ENCODE measurements around the gene B3GNT3.

Gene B3GNT3

DNA sequence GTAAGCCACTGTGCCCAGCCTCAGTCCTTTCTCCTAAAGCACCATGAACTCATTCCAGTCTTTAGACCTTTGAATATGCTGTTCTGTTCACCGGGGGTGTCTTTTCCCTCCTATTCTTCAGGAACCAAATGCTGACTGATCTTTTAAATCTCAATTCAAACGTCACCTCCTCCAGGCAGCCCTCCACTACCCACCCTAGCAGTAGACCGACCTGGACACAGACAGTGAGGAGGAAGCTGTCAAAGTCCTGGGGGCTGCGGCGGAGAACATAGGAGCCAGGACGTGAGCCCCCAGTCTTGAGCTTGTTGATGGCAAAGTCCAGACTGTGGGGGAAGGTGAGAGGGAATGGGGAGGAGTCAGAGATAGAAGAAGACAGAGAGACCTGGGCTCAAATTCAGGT, 45.1 kb downstream of the B3GNT3 start:
- DNase-seq (ENCODE audit: low spot score) (no peak), ATAC-seq (ENCODE audit: low read depth) (no peak)
- H3K27me3 ChIP-seq (ENCODE audit: insufficient read depth, poor library complexity, severe bottlenecking) = no peaks in the 10 kb centered on the region
- H3K4me1 ChIP-seq (ENCODE audit: insufficient read depth, poor library complexity, severe bottlenecking) = no peaks in the 10 kb centered on the region
- no peaks in the 10 kb centered on the region for H3K36me3 ChIP-seq (ENCODE audit: low read depth)
- TF ChIP-seq, protein P1, sequence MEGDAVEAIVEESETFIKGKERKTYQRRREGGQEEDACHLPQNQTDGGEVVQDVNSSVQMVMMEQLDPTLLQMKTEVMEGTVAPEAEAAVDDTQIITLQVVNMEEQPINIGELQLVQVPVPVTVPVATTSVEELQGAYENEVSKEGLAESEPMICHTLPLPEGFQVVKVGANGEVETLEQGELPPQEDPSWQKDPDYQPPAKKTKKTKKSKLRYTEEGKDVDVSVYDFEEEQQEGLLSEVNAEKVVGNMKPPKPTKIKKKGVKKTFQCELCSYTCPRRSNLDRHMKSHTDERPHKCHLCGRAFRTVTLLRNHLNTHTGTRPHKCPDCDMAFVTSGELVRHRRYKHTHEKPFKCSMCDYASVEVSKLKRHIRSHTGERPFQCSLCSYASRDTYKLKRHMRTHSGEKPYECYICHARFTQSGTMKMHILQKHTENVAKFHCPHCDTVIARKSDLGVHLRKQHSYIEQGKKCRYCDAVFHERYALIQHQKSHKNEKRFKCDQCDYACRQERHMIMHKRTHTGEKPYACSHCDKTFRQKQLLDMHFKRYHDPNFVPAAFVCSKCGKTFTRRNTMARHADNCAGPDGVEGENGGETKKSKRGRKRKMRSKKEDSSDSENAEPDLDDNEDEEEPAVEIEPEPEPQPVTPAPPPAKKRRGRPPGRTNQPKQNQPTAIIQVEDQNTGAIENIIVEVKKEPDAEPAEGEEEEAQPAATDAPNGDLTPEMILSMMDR (IDR thresholded peaks at IDR 0.05; ENCODE audit: poor library complexity, severe bottlenecking) = no peak
- no peak overlapping the region for H3K4me3 ChIP-seq (ENCODE audit: severe bottlenecking)
- H3K9me3 ChIP-seq (ENCODE audit: severe bottlenecking) = no peaks in the 10 kb centered on the region
- H3K27ac ChIP-seq (ENCODE audit: poor library complexity, severe bottlenecking) = no peak overlapping the region

DNA sequence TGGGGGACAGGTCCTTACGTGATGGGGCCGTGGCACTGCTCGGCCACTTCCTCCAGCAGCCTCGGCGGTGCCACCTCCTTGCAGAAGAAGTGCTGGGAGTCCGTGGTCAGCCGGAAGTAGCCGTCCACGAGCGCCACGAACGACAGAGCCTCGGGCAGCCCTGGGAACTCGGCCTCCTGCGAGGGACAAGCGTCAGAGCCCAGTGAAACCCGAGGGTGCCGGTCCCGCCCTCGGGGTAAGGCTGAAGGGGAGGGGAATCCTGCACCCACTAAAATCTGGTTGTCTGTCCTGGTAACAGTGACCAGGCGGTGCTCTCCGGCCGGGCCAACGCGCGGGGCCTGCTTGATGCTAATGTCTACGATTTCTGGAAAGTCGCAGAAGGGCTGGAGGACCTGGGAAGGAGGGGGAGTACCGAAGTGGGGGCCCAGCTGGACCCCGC, 46.5 kb downstream of the B3GNT3 start:
- Histone ChIP-seq H3K9me3 (ENCODE audit: severe bottlenecking) (no peaks in the 10 kb centered on the region), H3K36me3 (ENCODE audit: low read depth) (no peaks in the 10 kb centered on the region), H3K27ac (ENCODE audit: poor library complexity, severe bottlenecking) (no peak overlapping the region), H3K27me3 (ENCODE audit: insufficient read depth, poor library complexity, severe bottlenecking) (no peaks in the 10 kb centered on the region), H3K4me3 (ENCODE audit: severe bottlenecking) (peak overlapping the region; percentile 48), H3K4me1 (ENCODE audit: insufficient read depth, poor library complexity, severe bottlenecking) (no peaks in the 10 kb centered on the region)
- TF ChIP-seq, protein P1 (IDR thresholded peaks at IDR 0.05; ENCODE audit: poor library complexity, severe bottlenecking) = no peak
- ATAC-seq (ENCODE audit: low read depth) (peak; percentile 33), DNase-seq (ENCODE audit: low spot score) (no peak)

DNA sequence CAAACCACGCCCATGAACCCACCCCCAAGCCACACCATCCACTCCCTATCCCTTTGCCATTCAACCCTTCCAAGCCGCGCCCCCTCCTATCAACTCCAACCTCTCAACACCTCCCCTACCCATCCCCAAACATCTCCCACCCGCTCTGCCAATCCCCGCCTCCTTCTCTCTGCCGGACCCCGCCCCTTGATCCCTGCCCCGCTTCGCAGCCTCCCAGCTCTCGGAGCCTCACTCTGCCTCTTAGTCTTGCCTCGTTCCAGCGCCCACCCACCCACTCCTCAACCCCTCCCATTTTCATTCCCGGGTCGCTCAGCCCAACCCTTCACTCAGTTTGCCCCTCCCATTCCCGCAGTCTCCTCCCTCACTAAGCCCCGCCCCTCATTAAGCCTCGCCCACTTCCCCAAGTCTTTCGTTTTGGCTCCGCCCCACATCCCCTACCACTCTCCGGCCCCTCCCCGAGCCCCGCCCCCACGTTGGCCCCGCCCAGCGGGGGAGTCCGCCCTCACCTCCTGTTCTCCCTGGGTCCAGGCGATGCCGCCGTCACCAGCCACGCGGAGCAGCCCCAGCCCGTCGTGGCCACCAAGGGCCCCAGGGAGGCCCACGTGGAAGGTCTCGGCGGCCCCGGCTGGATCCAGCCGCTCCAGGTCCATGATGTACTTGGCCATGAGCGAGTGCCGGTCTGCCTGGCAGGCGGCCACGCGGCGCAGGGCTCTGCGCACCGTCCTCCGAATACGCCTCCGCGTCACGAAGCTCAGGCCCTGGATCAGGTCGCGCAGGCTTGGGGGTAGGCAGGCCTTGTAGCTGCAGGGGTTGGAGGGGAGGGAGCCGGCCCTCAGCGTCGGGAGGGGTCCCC, 47.1 kb downstream of the B3GNT3 start:
- DNase-seq (ENCODE audit: low spot score) = peak; percentile 92
- Histone ChIP-seq H3K4me3 (ENCODE audit: severe bottlenecking) (peak overlapping the region; percentile 48), H3K27ac (ENCODE audit: poor library complexity, severe bottlenecking) (no peak overlapping the region), H3K4me1 (ENCODE audit: insufficient read depth, poor library complexity, severe bottlenecking) (no peaks in the 10 kb centered on the region), H3K36me3 (ENCODE audit: low read depth) (no peaks in the 10 kb centered on the region), H3K9me3 (ENCODE audit: severe bottlenecking) (no peaks in the 10 kb centered on the region), H3K27me3 (ENCODE audit: insufficient read depth, poor library complexity, severe bottlenecking) (no peaks in the 10 kb centered on the region)
- ATAC-seq (ENCODE audit: low read depth) = peak; percentile 84
- TF ChIP-seq, protein P1 (IDR thresholded peaks at IDR 0.05; ENCODE audit: poor library complexity, severe bottlenecking) = no peak

DNA sequence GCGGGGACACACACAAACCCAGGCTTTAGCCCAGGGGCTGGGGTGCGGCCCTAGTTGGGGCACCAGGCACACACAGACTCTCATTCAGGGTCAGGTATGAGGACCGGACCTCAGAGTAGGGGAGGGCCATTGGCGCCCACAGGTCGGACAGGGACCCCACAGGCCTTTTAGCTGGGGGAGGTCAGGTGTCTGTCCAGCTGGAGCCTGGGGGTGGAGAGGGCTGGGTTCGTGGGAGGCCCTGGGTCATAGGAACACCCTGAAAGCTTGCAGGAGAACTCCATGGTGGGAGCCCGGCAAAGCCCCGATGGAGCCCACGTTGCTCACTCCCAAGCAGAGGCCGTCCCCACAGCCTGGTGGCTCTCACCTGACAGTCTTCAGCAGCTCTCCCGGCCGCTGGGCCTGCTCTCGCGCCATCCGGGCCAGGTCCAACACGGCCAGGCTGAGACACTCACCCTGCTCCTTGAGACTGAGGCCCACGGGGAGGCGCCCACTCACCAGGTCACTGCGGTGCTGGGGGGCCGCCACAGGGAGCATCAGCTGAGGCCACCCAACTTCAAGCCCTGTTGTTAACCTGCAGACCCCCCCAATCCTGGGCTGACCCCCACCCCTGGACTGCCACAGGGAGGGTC, 47.8 kb downstream of the B3GNT3 start:
- Histone ChIP-seq H3K9me3 (ENCODE audit: severe bottlenecking) (no peaks in the 10 kb centered on the region), H3K4me1 (ENCODE audit: insufficient read depth, poor library complexity, severe bottlenecking) (no peaks in the 10 kb centered on the region), H3K4me3 (ENCODE audit: severe bottlenecking) (peak overlapping the region; percentile 48), H3K36me3 (ENCODE audit: low read depth) (no peaks in the 10 kb centered on the region), H3K27ac (ENCODE audit: poor library complexity, severe bottlenecking) (no peak overlapping the region), H3K27me3 (ENCODE audit: insufficient read depth, poor library complexity, severe bottlenecking) (no peaks in the 10 kb centered on the region)
- DNase-seq (ENCODE audit: low spot score) = no peak
- ATAC-seq (ENCODE audit: low read depth) = no peak
- TF ChIP-seq, protein P1 (IDR thresholded peaks at IDR 0.05; ENCODE audit: poor library complexity, severe bottlenecking) = no peak

Data from RWPE2 (cell line).